Measurements from ENCODE around the gene MAPK13.
A peak's percentile ranks its signal among the peaks of the same experiment; 100 is the strongest.

The MAPK13 gene

DNA sequence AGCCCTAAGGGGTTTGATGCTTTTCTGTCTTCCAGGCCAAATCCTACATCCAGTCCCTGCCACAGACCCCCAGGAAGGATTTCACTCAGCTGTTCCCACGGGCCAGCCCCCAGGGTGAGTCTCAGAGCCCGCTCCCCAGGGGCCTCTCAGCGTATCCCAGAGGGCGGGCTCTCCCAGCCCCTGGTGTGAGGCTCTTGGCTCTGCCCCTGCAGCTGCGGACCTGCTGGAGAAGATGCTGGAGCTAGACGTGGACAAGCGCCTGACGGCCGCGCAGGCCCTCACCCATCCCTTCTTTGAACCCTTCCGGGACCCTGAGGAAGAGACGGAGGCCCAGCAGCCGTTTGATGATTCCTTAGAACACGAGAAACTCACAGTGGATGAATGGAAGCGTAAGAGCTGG is 8.4 kb downstream of the MAPK13 start:
- peaks cover 0 to 11% of the 10 kb centered on the region in 2 experiments; a peak in 1 of 3 replicates for H3K36me3 ChIP-seq (ENCODE audit: control insufficient read depth in 2 of 2, insufficient read depth in 1 of 2, low read length in 2 of 2)
- TF ChIP-seq ZNF292 (tag by site-specific recombination; IDR thresholded peaks at IDR 0.05; ENCODE audit: borderline replicate concordance, low read depth) (no peak), ZNF169 (tag by site-specific recombination; IDR thresholded peaks at IDR 0.05) (no peak), ZNF561 (tag by site-specific recombination; IDR thresholded peaks at IDR 0.05; ENCODE audit: borderline replicate concordance) (no peak), GLIS1 (tag by site-specific recombination; IDR thresholded peaks at IDR 0.05) (no peak), ZNF302 (tag by site-specific recombination; IDR thresholded peaks at IDR 0.05; ENCODE audit: low read depth) (no peak), ZNF274 (IDR thresholded peaks at IDR 0.05; ENCODE audit: low read length) (no peak), ZNF274 (tag by site-specific recombination; IDR thresholded peaks at IDR 0.05; ENCODE audit: borderline replicate concordance) (no peak), KLF8 (tag by site-specific recombination; IDR thresholded peaks at IDR 0.05) (no peak), ZNF792 (tag by site-specific recombination; IDR thresholded peaks at IDR 0.05) (no peak), GLI2 (tag by site-specific recombination; IDR thresholded peaks at IDR 0.05; ENCODE audit: borderline replicate concordance, low read depth) (no peak), RBAK (tag by site-specific recombination; IDR thresholded peaks at IDR 0.05) (no peak), ZNF623 (tag by site-specific recombination; IDR thresholded peaks at IDR 0.05) (no peak), ZNF350 (tag by site-specific recombination; IDR thresholded peaks at IDR 0.05) (no peak)
- POLR2A ChIA-PET = no interaction called here
- no peaks in the 10 kb centered on the region for H3K4me1 ChIP-seq (ENCODE audit: control insufficient read depth, insufficient read depth, low read length)
- no peak overlapping the region for H3K4me3 ChIP-seq (ENCODE audit: low read depth, low read length)
- CTCF ChIA-PET = interaction anchor here (0.6 to 2.6 kb wide), 13 partner anchors 9 to 226 kb away, joined by 3 to 9 read pairs (median 4); no protein-coding TSS in a partner anchor
- no peak overlapping the region for H3K27ac ChIP-seq (ENCODE audit: extremely low read depth, low read depth, low read length)
- H3K9me3 ChIP-seq (ENCODE audit: control insufficient read depth, insufficient read depth, low read depth, low read length) = no peaks in the 10 kb centered on the region

GRCh38 chr6:36139431-36139830 is 9.1 kb downstream of the MAPK13 start:
- POLR2A ChIA-PET = no interaction called here
- Histone ChIP-seq H3K27ac (ENCODE audit: extremely low read depth, low read depth, low read length) (no peak overlapping the region), H3K4me3 (ENCODE audit: low read depth, low read length) (no peak overlapping the region)

More at GRCh38 chr6:36139431-36139830, 9.1 kb downstream of the MAPK13 start:
- no peak for TF ChIP-seq ZBTB48 (tag by site-specific recombination; IDR thresholded peaks at IDR 0.05)
- TF ChIP-seq ZFP41 (tag by site-specific recombination; IDR thresholded peaks at IDR 0.05; ENCODE audit: borderline replicate concordance) = no peak
- TF ChIP-seq ZNF169 (tag by site-specific recombination; IDR thresholded peaks at IDR 0.05) = no peak
- peak; percentile 48 for TF ChIP-seq ZNF654 (tag by site-specific recombination; IDR thresholded peaks at IDR 0.05; ENCODE audit: low read depth)
- TF ChIP-seq, protein P1, sequence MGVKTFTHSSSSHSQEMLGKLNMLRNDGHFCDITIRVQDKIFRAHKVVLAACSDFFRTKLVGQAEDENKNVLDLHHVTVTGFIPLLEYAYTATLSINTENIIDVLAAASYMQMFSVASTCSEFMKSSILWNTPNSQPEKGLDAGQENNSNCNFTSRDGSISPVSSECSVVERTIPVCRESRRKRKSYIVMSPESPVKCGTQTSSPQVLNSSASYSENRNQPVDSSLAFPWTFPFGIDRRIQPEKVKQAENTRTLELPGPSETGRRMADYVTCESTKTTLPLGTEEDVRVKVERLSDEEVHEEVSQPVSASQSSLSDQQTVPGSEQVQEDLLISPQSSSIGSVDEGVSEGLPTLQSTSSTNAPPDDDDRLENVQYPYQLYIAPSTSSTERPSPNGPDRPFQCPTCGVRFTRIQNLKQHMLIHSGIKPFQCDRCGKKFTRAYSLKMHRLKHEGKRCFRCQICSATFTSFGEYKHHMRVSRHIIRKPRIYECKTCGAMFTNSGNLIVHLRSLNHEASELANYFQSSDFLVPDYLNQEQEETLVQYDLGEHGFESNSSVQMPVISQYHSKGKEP (tag by site-specific recombination; IDR thresholded peaks at IDR 0.05) = no peak
- no peak for TF ChIP-seq SALL2 (tag by site-specific recombination; IDR thresholded peaks at IDR 0.05; ENCODE audit: borderline replicate concordance)
- no peak for TF ChIP-seq ZNF211 (tag by site-specific recombination; IDR thresholded peaks at IDR 0.05; ENCODE audit: low read depth)
- peak; percentile 50; the same call in 1 of the 2 replicates for TF ChIP-seq CTCF (tag by site-specific recombination; IDR thresholded peaks at IDR 0.05)
- no peak for TF ChIP-seq YY1 (tag by site-specific recombination; IDR thresholded peaks at IDR 0.05)
- no peak for TF ChIP-seq ZNF266 (tag by site-specific recombination; IDR thresholded peaks at IDR 0.05; ENCODE audit: low read depth)
- no peak for TF ChIP-seq HOXC10 (CRISPR knock-in tag; IDR thresholded peaks at IDR 0.05)
- no peak for TF ChIP-seq WT1 (tag by site-specific recombination; IDR thresholded peaks at IDR 0.05)
- TF ChIP-seq ZNF354C (tag by site-specific recombination; IDR thresholded peaks at IDR 0.05; ENCODE audit: borderline replicate concordance, low read depth) = no peak
- H3K9me3 ChIP-seq (ENCODE audit: control insufficient read depth, insufficient read depth, low read depth, low read length) = no peaks in the 10 kb centered on the region
- H3K4me1 ChIP-seq (ENCODE audit: control insufficient read depth, insufficient read depth, low read length) = no peaks in the 10 kb centered on the region
- CTCF ChIA-PET = interaction anchor here (0.6 to 2.6 kb wide), 21 partner anchors 8 to 256 kb away, joined by 3 to 9 read pairs (median 4); no protein-coding TSS in a partner anchor
- peaks cover 0 to 11% of the 10 kb centered on the region in 2 experiments; a peak in 1 of 3 replicates for H3K36me3 ChIP-seq (ENCODE audit: control insufficient read depth in 2 of 2, insufficient read depth in 1 of 2, low read length in 2 of 2)

Measured in HEK293 (cell line).